GM12865 (cell line): Measurements from ENCODE around the gene PRKCA.

Experiments
- DNase-seq: peaks from one replicate; pipeline ENCODE4 v3.0.0; 2010; ENCODE audit warnings: low read depth
- H3K4me3 ChIP-seq: 2 replicates; pipeline ENCODE4 v1.5.1; 2011; ENCODE audit warnings: mild to moderate bottlenecking, low read depth, low read length, control low read depth
- CTCF ChIP-seq: IDR thresholded peaks from 2 replicates; pipeline ENCODE4 v1.5.1; 2011; ENCODE audit warnings: low read length, control low read depth, low read depth, inconsistent platforms; ENCODE audit not compliant: insufficient read depth; ENCODE audit errors: missing control alignments

The PRKCA gene

GRCh38 chr17:66582373-66583111 is 280.1 kb downstream of the PRKCA start:
- DNase-seq: no peak
- no peak for TF ChIP-seq CTCF
- H3K4me3 ChIP-seq: no peak overlapping the region

- no peak overlapping the region for H3K4me3 ChIP-seq
- TF ChIP-seq CTCF: no peak
- no peak for DNase-seq
Measured at GRCh38 chr17:66583112-66583748, 280.8 kb downstream of the PRKCA start.

GRCh38 chr17:66584927-66585326 is 282.5 kb downstream of the PRKCA start:
- DNase-seq: no peak
- no peak overlapping the region for H3K4me3 ChIP-seq
- TF ChIP-seq CTCF: no peak

- H3K4me3 ChIP-seq: no peak overlapping the region
- TF ChIP-seq CTCF: no peak
- DNase-seq: no peak
Measured at GRCh38 chr17:66585472-66585871, 283.1 kb downstream of the PRKCA start.

GRCh38 chr17:66589892-66590291 is 287.5 kb downstream of the PRKCA start:
- no peak overlapping the region for H3K4me3 ChIP-seq
- no peak for TF ChIP-seq CTCF
- DNase-seq: no peak

GRCh38 chr17:66593116-66593515 is 290.7 kb downstream of the PRKCA start:
- H3K4me3 ChIP-seq: no peak overlapping the region
- TF ChIP-seq CTCF: no peak
- DNase-seq: no peak
